NCI-H1436 (cell line): ENCODE measurements around the gene SPARC.

Source experiments
- DNase-seq: peaks from one replicate; lab custom pipeline; 2025; lab: John Stamatoyannopoulos, UW

The SPARC gene

GRCh38 chr5:151678713-151679112 lies 8.0 kb downstream of the SPARC start:
- no peak for DNase-seq

- DNase-seq: no peak
These were observed 8.8 kb downstream of the SPARC start for GRCh38 chr5:151677776-151678545.

- no peak for DNase-seq
These were observed 10.0 kb downstream of the SPARC start for GRCh38 chr5:151676719-151677118.

- no peak for DNase-seq
These were observed 10.4 kb downstream of the SPARC start for GRCh38 chr5:151676314-151676712.

GRCh38 chr5:151675611-151676313 lies 11.0 kb downstream of the SPARC start:
- no peak for DNase-seq

GRCh38 chr5:151674626-151675610 lies 11.8 kb downstream of the SPARC start:
- no peak for DNase-seq

GRCh38 chr5:151673421-151673820 lies 13.3 kb downstream of the SPARC start:
- no peak for DNase-seq

- no peak for DNase-seq
These were observed 14.2 kb downstream of the SPARC start for GRCh38 chr5:151672516-151672915.

GRCh38 chr5:151671950-151672349 lies 14.8 kb downstream of the SPARC start:
- DNase-seq: no peak

GRCh38 chr5:151670953-151671636 lies 15.6 kb downstream of the SPARC start:
- no peak for DNase-seq

GRCh38 chr5:151670083-151670686 lies 16.5 kb downstream of the SPARC start:
- DNase-seq: no peak

- DNase-seq: no peak
These were observed 19.6 kb downstream of the SPARC start for GRCh38 chr5:151667083-151667482.

- no peak for DNase-seq
These were observed 21.1 kb downstream of the SPARC start for GRCh38 chr5:151665613-151666012.

GRCh38 chr5:151664694-151665585 lies 21.8 kb downstream of the SPARC start:
- DNase-seq: no peak

GRCh38 chr5:151663617-151664293 lies 23.0 kb downstream of the SPARC start:
- no peak for DNase-seq

GRCh38 chr5:151662805-151663204 lies 23.9 kb downstream of the SPARC start:
- DNase-seq: no peak

GRCh38 chr5:151661968-151662732 lies 24.6 kb downstream of the SPARC start:
- no peak for DNase-seq

- no peak for DNase-seq
These were observed 25.9 kb downstream of the SPARC start for GRCh38 chr5:151660616-151661495.
